Nephron progenitor cell (in vitro differentiated cells): Measurements from ENCODE around the gene PLXNA4.

Experiments used
- DNase-seq: peaks from one replicate; pipeline ENCODE4 v3.0.0; 2021
- H3K27ac Mint-ChIP-seq: 2 replicates; pipeline ENCODE4 v1.8.0; 2021; ENCODE audit warnings: mild to moderate bottlenecking, moderate library complexity, mixed read lengths
- H3K27me3 Mint-ChIP-seq: 2 replicates; pipeline ENCODE4 v1.8.0; 2021; ENCODE audit warnings: mild to moderate bottlenecking, low read depth, mixed read lengths; ENCODE audit not compliant: poor library complexity
- H3K36me3 Mint-ChIP-seq: 2 replicates; pipeline ENCODE4 v1.8.0; 2021; ENCODE audit warnings: low read depth, mixed read lengths
- H3K4me1 Mint-ChIP-seq: 2 replicates; pipeline ENCODE4 v1.8.0; 2021; ENCODE audit warnings: mixed read lengths
- H3K4me3 Mint-ChIP-seq: 2 replicates; pipeline ENCODE4 v1.8.0; 2021; ENCODE audit warnings: mild to moderate bottlenecking, moderate library complexity, mixed read lengths
- H3K9me3 Mint-ChIP-seq: 2 replicates; pipeline ENCODE4 v1.8.0; 2021; ENCODE audit warnings: mild to moderate bottlenecking, moderate library complexity, mixed read lengths
- TF ChIP-seq, protein P1 (sequence below): fragments of 200-600 bp; sonication (generic); IDR thresholded peaks from 2 replicates; pipeline ENCODE4 v1.5.0; 2021; ENCODE audit warnings: antibody characterized with exemption

The PLXNA4 gene

DNA sequence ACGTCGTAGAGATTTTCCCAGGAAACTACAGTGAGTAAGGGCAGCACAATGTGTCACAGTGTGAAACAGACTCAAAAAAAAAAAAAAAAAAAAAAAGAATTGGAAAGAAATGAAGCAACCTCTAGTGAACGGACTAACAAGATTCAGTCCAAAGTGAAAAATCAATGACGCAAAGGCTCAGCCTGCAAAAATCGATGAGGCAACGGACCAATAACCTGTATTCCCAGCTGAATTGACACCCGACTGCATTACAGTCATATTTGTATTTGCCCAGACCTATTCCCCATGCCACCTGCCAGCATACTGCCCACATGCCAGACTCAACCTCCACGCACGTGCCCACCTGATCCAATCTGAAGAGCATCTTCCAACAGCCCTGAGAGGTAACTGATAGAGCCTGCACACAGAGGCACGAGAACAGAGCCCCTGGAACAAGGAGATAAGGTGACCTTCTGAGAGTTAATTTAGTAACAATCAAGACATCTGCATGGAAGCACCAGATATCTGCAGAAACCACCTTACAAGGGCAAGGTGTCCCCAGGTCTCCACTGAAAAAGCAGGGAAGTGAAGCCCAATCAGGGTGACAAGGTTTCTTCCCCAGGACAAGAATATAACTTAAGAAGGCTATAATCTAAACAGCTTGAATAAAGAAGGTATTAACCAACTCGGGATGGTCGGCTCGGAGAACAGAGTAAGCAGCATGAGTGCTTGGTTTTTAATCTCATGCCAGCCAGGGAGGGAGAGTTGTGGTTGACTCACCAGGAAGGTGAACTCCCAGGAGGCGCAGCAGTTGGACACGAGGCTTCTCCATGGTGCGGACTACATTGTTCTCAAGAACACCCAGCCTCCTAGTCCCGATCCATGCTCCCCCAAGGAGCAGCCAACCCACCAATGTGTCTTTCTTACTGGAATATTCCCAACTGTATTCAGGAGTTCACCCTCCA is 48.5 kb downstream of the PLXNA4 start:
- H3K9me3 Mint-ChIP-seq: no peaks in the 10 kb centered on the region
- no peaks in the 10 kb centered on the region for H3K4me1 Mint-ChIP-seq
- H3K27me3 Mint-ChIP-seq: peaks cover 58% of the 10 kb centered on the region
- H3K27ac Mint-ChIP-seq: no peak overlapping the region
- H3K4me3 Mint-ChIP-seq: no peak overlapping the region
- TF ChIP-seq, protein P1, sequence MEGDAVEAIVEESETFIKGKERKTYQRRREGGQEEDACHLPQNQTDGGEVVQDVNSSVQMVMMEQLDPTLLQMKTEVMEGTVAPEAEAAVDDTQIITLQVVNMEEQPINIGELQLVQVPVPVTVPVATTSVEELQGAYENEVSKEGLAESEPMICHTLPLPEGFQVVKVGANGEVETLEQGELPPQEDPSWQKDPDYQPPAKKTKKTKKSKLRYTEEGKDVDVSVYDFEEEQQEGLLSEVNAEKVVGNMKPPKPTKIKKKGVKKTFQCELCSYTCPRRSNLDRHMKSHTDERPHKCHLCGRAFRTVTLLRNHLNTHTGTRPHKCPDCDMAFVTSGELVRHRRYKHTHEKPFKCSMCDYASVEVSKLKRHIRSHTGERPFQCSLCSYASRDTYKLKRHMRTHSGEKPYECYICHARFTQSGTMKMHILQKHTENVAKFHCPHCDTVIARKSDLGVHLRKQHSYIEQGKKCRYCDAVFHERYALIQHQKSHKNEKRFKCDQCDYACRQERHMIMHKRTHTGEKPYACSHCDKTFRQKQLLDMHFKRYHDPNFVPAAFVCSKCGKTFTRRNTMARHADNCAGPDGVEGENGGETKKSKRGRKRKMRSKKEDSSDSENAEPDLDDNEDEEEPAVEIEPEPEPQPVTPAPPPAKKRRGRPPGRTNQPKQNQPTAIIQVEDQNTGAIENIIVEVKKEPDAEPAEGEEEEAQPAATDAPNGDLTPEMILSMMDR: no peak
- DNase-seq: no peak
- no peaks in the 10 kb centered on the region for H3K36me3 Mint-ChIP-seq

DNA sequence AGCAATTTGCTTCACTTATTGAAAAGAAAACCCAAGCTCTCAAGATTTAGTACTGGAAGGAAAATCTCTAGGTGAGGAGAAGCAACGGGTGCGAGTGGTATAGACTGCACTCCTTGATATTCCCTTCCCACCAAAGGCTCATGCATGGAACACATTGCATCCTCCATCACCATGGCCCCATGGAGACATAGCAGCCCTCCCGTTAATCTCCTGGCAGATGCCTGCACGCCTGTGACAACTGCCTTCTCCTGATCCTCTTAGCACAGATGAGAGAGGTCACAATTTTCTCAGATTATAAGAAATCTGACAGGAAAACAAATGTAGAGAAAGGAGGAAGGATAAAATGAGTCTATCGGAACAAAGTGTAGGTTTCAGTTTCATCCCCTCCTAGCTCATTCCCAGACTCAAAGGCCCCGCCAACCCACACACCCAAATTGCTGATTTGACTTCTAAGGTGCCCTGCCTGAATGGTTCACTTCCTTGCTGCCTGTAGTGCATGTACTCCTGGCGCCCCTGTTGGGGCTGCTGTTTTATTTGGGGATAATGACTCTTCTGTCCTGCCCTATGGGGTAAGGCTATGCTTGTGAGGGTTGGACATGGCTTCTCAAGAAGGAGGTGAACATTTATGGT is 50.0 kb downstream of the PLXNA4 start:
- no peak overlapping the region for H3K4me3 Mint-ChIP-seq
- H3K4me1 Mint-ChIP-seq: no peaks in the 10 kb centered on the region
- no peaks in the 10 kb centered on the region for H3K36me3 Mint-ChIP-seq

DNA sequence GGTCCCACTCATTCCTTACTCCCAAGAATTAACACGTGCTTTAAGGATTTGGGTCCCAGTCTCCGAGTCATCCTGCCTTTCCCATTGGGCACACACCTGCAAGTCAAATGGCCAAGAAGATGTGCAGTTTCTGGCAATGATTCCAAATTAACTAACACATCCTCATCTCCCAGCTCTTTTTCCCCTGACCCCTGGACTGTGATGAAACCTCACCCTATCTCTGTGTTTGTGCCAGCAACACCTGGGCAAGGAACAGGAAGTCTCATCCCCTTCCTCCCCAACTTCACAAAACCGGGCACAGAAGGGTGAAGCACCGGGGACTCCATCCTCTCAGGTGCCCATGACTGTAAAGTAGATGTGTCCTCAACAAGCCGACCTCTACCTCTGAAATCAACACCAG is 54.8 kb downstream of the PLXNA4 start:
- no peak overlapping the region for H3K27ac Mint-ChIP-seq
- no peaks in the 10 kb centered on the region for H3K36me3 Mint-ChIP-seq
- TF ChIP-seq, protein P1: no peak
- no peak for DNase-seq
- no peaks in the 10 kb centered on the region for H3K9me3 Mint-ChIP-seq
- peaks cover 31% of the 10 kb centered on the region for H3K27me3 Mint-ChIP-seq
- no peak overlapping the region for H3K4me3 Mint-ChIP-seq
- no peaks in the 10 kb centered on the region for H3K4me1 Mint-ChIP-seq

More for the DNA sequence above, 50.0 kb downstream of the PLXNA4 start:
- no peak for DNase-seq
- peaks cover 55% of the 10 kb centered on the region for H3K27me3 Mint-ChIP-seq
- TF ChIP-seq, protein P1: no peak
- H3K27ac Mint-ChIP-seq: no peak overlapping the region
- H3K9me3 Mint-ChIP-seq: no peaks in the 10 kb centered on the region

DNA sequence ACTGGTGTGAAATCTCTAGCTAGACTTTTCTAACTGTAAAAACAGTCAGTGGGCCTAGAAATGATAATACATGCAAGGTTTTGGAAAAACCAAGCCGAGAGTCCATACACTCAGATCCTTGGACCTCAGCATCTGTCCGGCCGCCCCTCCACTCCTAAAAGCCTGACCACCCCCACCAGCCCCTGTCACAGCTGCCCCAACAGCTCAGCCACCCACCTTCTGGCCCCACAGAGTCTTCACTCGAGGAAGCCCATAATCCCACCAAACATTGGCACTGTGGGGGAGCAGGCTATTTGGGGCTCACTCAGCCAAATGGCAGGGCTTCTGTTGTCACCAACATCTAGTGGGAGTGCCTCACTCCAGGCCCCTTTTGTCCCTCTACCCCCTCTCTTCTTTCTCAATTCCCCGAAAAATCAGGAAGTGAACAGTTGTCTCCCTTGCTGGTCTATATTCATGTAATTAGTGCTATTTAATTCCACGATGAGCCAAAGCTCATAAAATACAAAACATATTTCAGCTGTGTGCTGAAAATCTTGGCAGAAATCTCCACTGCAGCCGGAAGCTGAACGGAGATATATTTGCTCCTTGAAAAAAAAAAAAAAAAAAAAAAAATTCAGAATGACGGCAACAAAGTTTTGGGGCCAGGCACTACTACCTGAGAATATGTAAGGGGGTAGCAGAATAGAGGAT is 55.5 kb downstream of the PLXNA4 start:
- TF ChIP-seq, protein P1: no peak
- DNase-seq: no peak
- Mint-ChIP-seq H3K9me3 (no peaks in the 10 kb centered on the region), H3K27ac (no peak overlapping the region), H3K36me3 (no peaks in the 10 kb centered on the region), H3K27me3 (peaks cover 26% of the 10 kb centered on the region), H3K4me3 (no peak overlapping the region), H3K4me1 (no peaks in the 10 kb centered on the region)

DNA sequence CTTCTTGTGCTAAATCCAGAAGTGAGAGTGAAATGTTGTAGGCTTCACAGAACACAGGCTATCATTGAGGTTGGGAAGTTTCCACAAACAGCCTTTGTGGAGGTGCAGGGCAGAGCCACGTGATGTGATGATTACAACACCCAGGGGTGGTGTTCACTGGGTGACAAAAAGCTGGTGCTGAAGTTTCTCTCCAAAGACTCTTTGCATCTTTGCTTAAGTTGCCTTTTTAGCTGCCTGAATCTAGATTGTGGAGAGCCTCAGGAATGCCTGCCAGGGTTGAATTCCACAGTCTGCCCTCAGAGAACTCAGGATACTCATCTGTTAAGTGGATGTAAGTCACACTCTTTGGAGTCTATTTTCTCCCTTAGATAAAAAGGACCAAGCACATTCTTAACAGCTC is 56.3 kb downstream of the PLXNA4 start:
- DNase-seq: no peak
- peaks cover 21% of the 10 kb centered on the region for H3K27me3 Mint-ChIP-seq
- H3K27ac Mint-ChIP-seq: no peak overlapping the region
- no peaks in the 10 kb centered on the region for H3K36me3 Mint-ChIP-seq
- H3K9me3 Mint-ChIP-seq: no peaks in the 10 kb centered on the region
- TF ChIP-seq, protein P1: no peak
- no peaks in the 10 kb centered on the region for H3K4me1 Mint-ChIP-seq
- H3K4me3 Mint-ChIP-seq: no peak overlapping the region
